ENCODE measurements around the gene ARMC9. TPM values are rescaled to one million over a fixed set of nuclear protein-coding genes. Genes with fewer than 3 reads are reported as not detected.
"Not testable (repeated sequence)": the region's sequence is repeated elsewhere in the genome, so short reads cannot be mapped to it uniquely, and the experiment has no call there.

The ARMC9 gene
- total RNA-seq, 1 experiment from 2014 or later, result 56.5 TPM

DNA sequence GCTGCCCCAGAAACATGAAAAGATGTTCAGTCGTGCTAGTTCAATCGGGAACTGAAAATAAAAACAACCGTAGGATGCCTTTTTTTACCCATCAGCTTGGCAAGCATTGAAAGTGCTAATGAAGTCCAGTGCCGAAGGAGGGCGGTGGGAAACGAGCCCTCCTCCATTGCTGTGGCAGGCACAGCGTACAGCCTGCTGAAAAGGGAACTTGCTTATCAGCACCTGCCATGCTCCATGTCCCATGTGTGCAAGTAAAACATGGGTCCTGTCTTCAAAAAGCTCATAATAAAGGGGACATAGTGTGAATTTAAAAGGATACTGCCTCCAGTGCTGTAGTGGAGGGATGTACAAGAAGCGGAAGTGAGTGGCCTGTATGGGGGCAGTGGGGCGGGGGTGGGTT is 82.4 kb downstream of the ARMC9 start:
- no peak for DNase-seq (ENCODE audit: low spot score)

DNA sequence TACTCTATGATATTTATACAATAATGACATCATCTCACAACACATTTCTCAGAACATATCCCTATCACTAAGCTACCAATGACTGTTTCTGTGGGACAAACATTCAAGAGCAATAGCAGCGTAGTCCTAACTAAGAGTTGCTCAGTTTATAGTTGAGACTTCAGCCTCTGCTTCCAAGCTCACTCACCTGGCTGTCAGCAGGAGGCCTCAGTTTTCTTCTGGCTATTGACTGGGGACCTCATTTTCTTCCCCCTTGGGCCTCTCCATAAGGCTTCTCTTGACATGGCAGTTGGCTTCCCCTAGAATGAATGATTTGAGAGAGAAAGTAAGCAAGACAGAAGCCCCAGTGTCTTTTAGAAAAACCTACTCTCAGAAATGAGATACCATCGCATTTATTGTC is 85.9 kb downstream of the ARMC9 start:
- no peak for DNase-seq (ENCODE audit: low spot score)

- no peak for DNase-seq (ENCODE audit: low spot score)
Measured at GRCh38 chr2:231286964-231287363, 88.5 kb downstream of the ARMC9 start.

GRCh38 chr2:231287696-231288095 is 89.3 kb downstream of the ARMC9 start:
- DNase-seq (ENCODE audit: low spot score), result no peak

- no peak for DNase-seq (ENCODE audit: low spot score)
Measured at GRCh38 chr2:231288590-231288989, 90.2 kb downstream of the ARMC9 start.

- no peak for DNase-seq (ENCODE audit: low spot score)
Measured at GRCh38 chr2:231290321-231291015, 92.0 kb downstream of the ARMC9 start.

GRCh38 chr2:231292472-231293134 is 94.2 kb downstream of the ARMC9 start:
- no peak for DNase-seq (ENCODE audit: low spot score)

DNA sequence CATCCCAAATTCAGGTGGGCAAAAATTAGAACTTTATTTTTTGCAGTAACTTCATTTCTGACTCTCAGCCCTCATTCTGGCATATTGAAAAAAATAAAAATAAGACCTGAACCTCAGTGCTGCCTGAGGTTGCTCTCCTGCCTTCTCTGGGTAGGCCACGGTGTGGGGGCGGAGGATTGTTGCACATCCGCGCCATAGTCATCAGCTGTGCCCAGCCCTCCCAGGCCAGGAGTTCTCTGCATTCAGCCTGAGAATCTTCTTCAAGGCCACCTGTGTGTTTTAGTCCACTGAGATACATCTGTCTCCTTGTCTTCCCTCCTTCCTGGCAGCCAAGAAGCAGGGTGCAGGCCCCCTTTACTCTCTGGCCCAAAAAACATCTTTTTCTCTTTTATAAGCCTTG is 94.7 kb downstream of the ARMC9 start:
- DNase-seq (ENCODE audit: low spot score), result no peak

DNA sequence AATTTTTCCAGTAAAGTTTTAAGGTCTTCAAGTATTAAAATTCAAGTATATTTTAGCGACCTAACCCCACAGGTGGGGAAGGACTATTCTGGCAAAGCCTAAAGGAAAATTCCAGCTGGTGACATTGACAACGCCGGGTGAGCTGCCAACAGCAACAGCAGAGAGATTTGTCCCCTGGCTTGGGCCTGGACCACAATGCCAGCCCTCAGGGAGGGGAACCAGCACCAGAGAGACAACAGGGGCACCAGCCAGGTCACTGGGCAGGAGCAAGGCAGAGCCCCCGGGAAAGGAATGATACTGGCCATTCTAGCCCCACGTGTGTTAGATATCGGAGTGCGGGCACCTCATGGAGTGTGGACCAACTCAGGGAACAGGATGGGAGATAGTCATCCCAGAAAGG is 95.7 kb downstream of the ARMC9 start:
- no peak for DNase-seq (ENCODE audit: low spot score)

DNA sequence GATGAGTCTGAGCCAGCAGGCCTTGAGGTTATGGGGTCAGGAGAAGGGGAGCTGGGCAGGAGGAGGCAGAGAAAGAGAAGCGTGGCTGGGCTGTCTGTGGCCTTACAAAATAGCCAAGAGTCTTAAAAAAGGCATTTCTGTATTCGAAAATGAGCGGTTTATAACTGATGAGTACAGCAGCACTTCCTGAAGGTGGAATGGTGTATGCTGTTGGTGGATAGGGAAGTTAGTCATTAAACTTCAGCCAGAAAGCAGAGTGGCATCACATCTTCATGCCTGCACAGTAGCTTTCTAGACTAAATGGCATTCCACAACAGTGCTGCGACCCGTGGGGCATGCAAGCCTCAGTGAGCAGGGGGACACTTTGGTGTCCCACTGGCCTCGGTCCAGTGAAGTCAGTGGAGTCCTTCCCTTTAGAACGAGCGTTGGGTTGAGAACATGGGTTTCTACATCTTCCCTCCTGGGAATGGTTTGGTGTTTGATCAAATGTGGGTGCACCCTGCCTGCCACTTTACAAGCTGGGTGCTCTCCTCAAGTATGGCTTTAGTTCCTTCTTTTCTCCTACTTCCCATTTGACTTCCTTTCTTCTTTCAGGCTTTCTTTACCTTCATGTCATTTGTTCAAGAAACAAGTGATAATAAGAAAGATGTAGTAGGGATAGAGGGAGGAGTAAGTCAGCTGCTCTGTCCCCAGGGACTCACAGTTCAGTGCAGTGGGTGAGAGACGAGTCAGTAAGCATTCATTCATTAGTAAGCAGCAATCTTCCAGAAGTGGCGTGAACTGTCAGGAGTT is 96.3 kb downstream of the ARMC9 start:
- no peak for DNase-seq (ENCODE audit: low spot score)

- DNase-seq (ENCODE audit: low spot score), result no peak
Measured at GRCh38 chr2:231295363-231295655, 96.9 kb downstream of the ARMC9 start.

- DNase-seq (ENCODE audit: low spot score), result no peak
Measured at GRCh38 chr2:231296401-231296974, 98.1 kb downstream of the ARMC9 start.

DNA sequence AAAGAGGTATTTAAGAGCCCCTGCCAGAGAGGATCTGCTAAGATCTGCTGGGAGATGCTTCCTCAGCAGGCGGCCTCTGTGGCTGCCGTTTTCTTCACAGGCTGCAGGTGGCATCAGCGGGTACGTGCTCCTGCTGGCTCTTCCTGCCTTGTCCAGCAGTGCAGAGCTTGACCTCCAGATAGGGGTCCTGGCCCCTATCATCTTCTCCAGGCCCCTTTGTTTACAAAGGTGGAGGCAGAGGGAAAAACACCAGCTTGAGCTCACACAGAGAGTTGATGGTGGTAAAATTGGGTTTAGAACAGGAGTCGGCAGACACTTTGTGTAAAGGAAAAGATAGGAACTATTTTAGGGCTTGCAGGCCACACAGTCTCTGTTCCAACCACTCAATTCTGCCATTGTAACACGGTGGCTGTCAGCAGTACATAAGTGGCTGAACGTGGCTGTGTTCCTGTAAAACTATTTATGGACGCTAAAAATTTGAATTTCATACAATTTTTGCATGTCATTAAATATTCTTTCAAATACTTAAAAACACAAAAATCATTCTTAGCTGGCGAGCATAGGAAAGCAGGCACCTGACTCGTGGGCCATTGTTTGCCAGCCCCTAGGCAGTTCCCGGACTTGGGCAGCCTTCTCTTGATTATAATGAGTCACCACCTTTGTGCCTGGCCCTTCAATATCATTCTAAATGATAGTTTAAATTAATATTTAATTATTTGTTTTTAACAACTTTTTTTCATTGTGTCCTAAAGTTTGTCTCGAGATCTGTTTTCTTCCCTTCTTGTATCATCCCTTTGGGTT is 98.9 kb downstream of the ARMC9 start:
- peak; percentile 55 for DNase-seq (ENCODE audit: low spot score)

DNA sequence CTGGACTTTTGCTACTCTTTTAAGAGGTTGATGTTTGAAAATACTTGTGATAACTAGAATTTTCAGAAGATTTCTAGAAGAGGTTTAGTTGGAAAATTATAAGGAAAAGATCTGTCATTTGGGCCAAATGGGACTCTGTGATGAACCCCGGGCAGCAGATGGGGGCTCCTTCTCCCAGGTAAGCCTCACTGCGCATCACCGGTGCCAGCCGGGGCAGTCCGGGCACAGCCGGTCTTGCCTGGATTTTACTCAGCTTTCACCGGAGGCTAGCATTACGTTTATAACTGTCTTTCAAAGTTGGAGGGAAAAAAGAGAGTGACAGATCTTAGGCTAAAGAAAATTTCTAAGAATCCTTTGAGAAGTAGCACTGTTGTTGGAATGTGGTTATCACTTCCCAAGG is 99.7 kb downstream of the ARMC9 start:
- DNase-seq (ENCODE audit: low spot score), result no peak

GRCh38 chr2:231299267-231299666 is 100.8 kb downstream of the ARMC9 start:
- no peak for DNase-seq (ENCODE audit: low spot score)

DNA sequence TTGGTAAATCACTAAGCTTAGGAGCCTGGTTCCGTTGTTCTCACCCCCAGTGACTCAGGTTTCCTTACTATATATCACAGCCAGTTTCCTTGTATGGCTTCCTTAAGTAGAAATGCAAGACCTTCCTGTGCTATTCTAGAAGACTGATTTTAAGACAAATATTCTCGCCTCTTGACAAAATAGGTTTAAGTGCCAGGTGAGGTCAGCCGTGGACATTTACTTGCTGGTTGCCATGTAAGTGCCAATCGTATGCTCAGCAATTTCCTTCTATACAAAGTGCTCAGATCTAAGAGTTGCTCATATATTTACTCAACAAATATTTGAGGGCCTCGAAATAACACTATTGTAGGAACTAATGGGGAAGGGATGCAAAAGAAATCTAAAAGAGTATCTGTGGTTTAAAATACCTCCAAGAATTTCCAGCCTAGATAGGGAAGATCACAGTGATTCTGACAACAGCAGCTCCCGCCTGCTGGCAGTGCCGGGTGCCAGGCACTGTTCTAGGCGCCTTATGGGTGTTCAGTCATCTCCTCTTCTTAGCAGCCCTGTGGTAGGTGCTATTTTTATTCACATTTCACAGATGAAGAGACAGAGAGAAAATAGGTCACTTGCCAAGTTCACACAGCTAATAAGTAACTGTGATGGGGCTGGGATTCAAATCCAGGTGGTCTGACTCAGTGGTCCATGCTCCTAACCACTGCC is 101.7 kb downstream of the ARMC9 start:
- DNase-seq (ENCODE audit: low spot score), result no peak

DNA sequence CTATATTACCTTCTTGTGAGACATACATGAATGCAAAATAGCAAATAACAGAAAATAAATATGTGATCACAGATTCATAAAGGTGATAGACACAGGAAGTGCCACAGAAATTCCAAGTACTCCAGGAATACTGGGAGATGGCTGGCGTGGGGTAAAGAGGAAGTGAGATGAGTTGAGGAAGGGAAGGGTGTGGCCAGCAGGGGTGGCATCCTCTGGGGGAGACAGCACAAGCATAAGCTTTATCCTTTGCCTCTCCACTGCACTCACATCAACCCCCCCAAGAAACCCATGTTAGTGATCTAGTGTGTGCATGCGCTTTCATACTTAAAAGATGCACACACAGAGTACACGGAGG is 102.3 kb downstream of the ARMC9 start:
- DNase-seq (ENCODE audit: low spot score), result no peak

GRCh38 chr2:231304259-231304658 is 105.8 kb downstream of the ARMC9 start:
- DNase-seq (ENCODE audit: low spot score), result not testable (repeated sequence)

DNA sequence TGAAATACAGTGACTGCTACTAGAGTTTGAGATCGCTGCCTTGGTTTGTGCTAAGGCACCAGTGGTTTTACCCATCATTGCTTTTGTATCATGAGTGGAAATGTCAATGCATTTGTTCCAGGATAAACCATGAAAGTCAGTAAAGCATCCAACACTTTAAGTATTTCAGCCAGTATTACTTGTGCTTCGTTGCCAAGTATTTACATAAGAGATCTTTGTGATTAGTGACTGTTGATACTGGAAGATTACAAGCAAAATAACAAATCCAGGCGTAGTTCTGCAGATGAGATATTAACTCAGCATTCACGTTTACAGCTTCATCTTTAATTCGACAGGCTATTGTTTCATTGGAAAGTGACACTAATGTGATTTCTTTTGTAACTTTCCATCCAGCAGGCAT is 106.8 kb downstream of the ARMC9 start:
- DNase-seq (ENCODE audit: low spot score), result no peak

GRCh38 chr2:231306791-231307393 is 108.5 kb downstream of the ARMC9 start:
- no peak for DNase-seq (ENCODE audit: low spot score)

DNA sequence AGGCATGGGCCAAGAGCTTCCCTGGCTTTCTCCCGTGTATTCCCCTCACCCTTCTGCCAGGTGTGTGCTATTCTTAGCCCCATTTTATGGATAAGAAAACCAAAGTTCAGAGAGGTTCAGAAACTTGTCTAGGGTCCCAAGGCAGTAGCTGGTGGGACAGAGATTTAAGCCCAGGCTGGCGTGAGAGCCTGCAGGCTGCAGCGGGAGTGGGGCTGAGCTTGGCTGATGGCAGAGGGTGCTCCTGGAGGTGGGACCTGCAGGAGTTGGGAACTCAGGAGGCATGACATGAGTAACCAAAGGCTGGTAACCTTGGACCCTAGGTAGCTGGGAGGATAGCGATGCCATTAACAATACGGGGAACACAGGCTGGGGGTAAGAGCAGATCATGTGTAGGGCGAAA is 109.8 kb downstream of the ARMC9 start:
- no peak for DNase-seq (ENCODE audit: low spot score)
